Spleen (tissue), 7 donors: ENCODE data around the gene VSIG8.
A peak's percentile ranks its signal among the peaks of the same experiment; 100 is the strongest.

Source experiments
- CTCF ChIP-seq, 11 experiments: fragments of 200-600 bp in 7 of 11; fragments of 450-650 bp in 4 of 11; sonication (generic) in 4 of 11; IDR thresholded peaks in 8 of 11; conservative IDR thresholded peaks in 3 of 11; 1 replicate in 7 of 11; 2 replicates in 4 of 11; pipeline versions ENCODE4 v1.4.0 to v1.8.0; 2016 to 2021; ENCODE audit warnings: antibody characterized with exemption in 11 of 11, inconsistent platforms in 4 of 11, mild to moderate bottlenecking in 1 of 11
- POLR2AphosphoS5 ChIP-seq, 3 donors: sonication (generic); formaldehyde crosslinking; IDR thresholded peaks; one replicate each; pipeline ENCODE4 v1.5.1; 2017; ENCODE audit warnings: antibody characterized with exemption in 3 of 3
- donor health status: DM: no; HTN: no; CAD: no; lungs with moderate emphysema.
- donor health status: DM: no; HTN: no; CAD: no.
- donor health status: DM: no; HTN: no; CAD: no.

DNA sequence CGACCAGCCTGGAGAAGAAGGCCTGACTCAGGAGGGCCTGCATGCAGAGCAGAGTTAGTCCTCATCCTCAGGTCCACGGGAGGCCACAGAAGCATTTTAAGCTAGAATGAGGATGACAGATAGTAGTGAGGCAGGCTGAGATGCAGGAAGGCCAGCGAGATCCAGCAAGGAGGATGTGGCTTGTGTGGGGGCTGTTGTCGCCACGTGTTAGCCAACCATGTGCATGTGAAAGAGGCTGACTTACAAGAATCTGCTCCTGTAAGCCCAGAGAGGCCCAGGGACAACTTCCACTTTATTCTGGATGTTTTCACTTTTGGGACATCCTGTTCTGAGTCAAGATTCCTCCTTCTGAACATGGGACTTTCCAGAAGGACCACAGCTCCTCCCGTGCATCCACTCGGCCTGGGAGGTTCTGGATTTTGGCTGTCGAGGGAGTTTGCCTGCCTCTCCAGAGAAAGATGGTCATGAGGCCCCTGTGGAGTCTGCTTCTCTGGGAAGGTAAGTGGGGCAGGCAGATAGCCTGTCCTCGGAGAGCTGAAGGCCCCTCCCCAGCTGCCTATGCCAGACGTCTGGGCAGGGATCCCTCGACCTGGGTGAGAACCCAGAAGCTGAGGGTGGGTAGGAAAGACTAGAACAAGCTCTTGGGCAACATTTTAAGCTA lies 35.9 kb downstream of the VSIG8 start, which contains the start of gene SLAMF8:
- TF ChIP-seq POLR2AphosphoS5 (IDR thresholded peaks at IDR 0.05) (peak in 2 of 3 donors; percentile 52 to 61), CTCF (IDR thresholded peaks at IDR 0.05 in 8 of 11, conservative IDR thresholded peaks at IDR 0.05 in 3 of 11) (no peak)
